Transverse colon (tissue), 4 donors: ENCODE data around the gene TRIM45. TPM values are rescaled to one million over a fixed set of nuclear protein-coding genes. Genes with fewer than 3 reads are reported as not detected.
"Not testable (repeated sequence)": the region's sequence is repeated elsewhere in the genome, so short reads cannot be mapped to it uniquely, and the experiment has no call there.

Source experiments
- DNase-seq: peaks from one replicate; pipeline ENCODE4 v3.0.0-alpha.2; 2019
- H3K27ac ChIP-seq, 4 donors: fragments of 200-600 bp; sonication (generic); 2 replicates each; pipeline ENCODE4 v1.5.1; 2016 to 2018; ENCODE audit warnings: inconsistent platforms in 4 of 4
- H3K27me3 ChIP-seq: fragments of 200-600 bp; sonication (generic); 2 replicates; pipeline ENCODE4 v1.5.1; 2017; ENCODE audit warnings: inconsistent platforms
- H3K36me3 ChIP-seq, 4 donors: fragments of 200-600 bp; sonication (generic); 2 replicates each; pipeline ENCODE4 v1.5.1; 2017 to 2019; ENCODE audit warnings: inconsistent platforms in 4 of 4
- H3K4me1 ChIP-seq, 4 donors: fragments of 200-600 bp; sonication (generic); 2 replicates each; pipeline ENCODE4 v1.5.1; 2017 to 2020; ENCODE audit warnings: inconsistent platforms in 4 of 4
- H3K4me3 ChIP-seq, 4 donors: fragments of 200-600 bp; sonication (generic); 1 replicate in 1 of 4; 2 replicates in 3 of 4; pipeline versions ENCODE4 v1.5.1 to v1.6.1; 2017 to 2019; ENCODE audit warnings: inconsistent platforms in 4 of 4
- H3K9me3 ChIP-seq, 2 donors: fragments of 200-600 bp; sonication (generic); 2 replicates each; pipeline ENCODE4 v1.5.1; 2017 to 2019; ENCODE audit warnings: inconsistent platforms in 2 of 2
- CTCF ChIP-seq, 5 experiments: fragments of 200-600 bp in 3 of 5; fragments of 450-650 bp in 2 of 5; sonication (generic) in 3 of 5; IDR thresholded peaks; 1 replicate in 2 of 5; 2 replicates in 3 of 5; pipeline ENCODE4 v1.5.1; 2016 to 2017; ENCODE audit warnings: antibody characterized with exemption in 5 of 5, inconsistent platforms in 3 of 5, mild to moderate bottlenecking in 2 of 5, moderate library complexity in 1 of 5
- EP300 ChIP-seq: sonication (generic); formaldehyde crosslinking; IDR thresholded peaks from one replicate; pipeline ENCODE4 v1.6.1; 2017; ENCODE audit warnings: antibody characterized with exemption, low read depth
- POLR2A ChIP-seq: fragments of 450-650 bp; IDR thresholded peaks from one replicate; pipeline ENCODE4 v1.6.1; 2016; ENCODE audit warnings: antibody characterized with exemption, mild to moderate bottlenecking, moderate library complexity
- POLR2AphosphoS5 ChIP-seq, 3 donors: sonication (generic); formaldehyde crosslinking; IDR thresholded peaks; one replicate each; pipeline ENCODE4 v1.6.1; 2016; ENCODE audit warnings: antibody characterized with exemption in 3 of 3
- WGBS, 2 donors: methylation state at CpG; one replicate each; pipeline ENCODE4 v1.1.5; 2018; ENCODE audit warnings: low coverage in 1 of 2; 5-methylcytosine and 5-hydroxymethylcytosine counted together
- in situ Hi-C, 4 donors: fragments of 200-750 bp; cut with MboI; loops; one replicate each; pipeline versions ENCODE4 v1.15.0 to v1.15.1; 2017; ENCODE audit warnings: low sequenced_read_pairs in 3 of 4, low pct_ligation_motif_present in 1 of 4, low pct_unique_long_range_greater_than_20kb in 1 of 4
- intact Hi-C: fragments of 100-400 bp; cut with DNase I; formaldehyde crosslinking; loops from one replicate; pipeline ENCODE4 v1.15.1; 2023; ENCODE audit warnings: low total_unique reads
- total RNA-seq, 4 donors: library from RNA; depleted of rRNA; stranded (reverse); fragments of >200 nt; gene quantifications; one replicate each; pipeline ENCODE4 v1.1.0, GENCODE V29; 2016

Gene TRIM45
- total RNA-seq, 4 donors from 2014 or later = 2.6 to 106 (median 3.1) TPM

- 48 to 100% methylated on average over 2 to 32 of the region's 32 CpGs for WGBS, 2 donors
- Histone ChIP-seq H3K4me1 (peaks cover 6 to 16% (median 13%) of the 10 kb centered on the region in 4 donors), H3K4me3 (peak overlapping the region; percentile 4 to 85 (median 68)), H3K9me3 (no peaks in the 10 kb centered on the region), H3K27me3 (peaks cover 6% of the 10 kb centered on the region), H3K27ac (peak overlapping the region; percentile 77 to 91 (median 86)), H3K36me3 (no peaks in the 10 kb centered on the region)
- no peak for TF ChIP-seq EP300
- no peak for TF ChIP-seq POLR2A
- no peak for TF ChIP-seq POLR2AphosphoS5 (IDR thresholded peaks at IDR 0.05)
- no peak for TF ChIP-seq CTCF (IDR thresholded peaks at IDR 0.05)
- no peak for DNase-seq
- in situ Hi-C loops (loop anchor here in 3 of 4 donors (10.0 to 25.0 kb wide), 3 partner anchors 58 to 790 kb away; partner anchors contain the start of gene TTF2 (in 2 of the 3)), intact Hi-C loops (no loop called here)
Observed at GRCh38 chr1:117122330-117123025, 929 bp upstream of the TRIM45 start.

DNA sequence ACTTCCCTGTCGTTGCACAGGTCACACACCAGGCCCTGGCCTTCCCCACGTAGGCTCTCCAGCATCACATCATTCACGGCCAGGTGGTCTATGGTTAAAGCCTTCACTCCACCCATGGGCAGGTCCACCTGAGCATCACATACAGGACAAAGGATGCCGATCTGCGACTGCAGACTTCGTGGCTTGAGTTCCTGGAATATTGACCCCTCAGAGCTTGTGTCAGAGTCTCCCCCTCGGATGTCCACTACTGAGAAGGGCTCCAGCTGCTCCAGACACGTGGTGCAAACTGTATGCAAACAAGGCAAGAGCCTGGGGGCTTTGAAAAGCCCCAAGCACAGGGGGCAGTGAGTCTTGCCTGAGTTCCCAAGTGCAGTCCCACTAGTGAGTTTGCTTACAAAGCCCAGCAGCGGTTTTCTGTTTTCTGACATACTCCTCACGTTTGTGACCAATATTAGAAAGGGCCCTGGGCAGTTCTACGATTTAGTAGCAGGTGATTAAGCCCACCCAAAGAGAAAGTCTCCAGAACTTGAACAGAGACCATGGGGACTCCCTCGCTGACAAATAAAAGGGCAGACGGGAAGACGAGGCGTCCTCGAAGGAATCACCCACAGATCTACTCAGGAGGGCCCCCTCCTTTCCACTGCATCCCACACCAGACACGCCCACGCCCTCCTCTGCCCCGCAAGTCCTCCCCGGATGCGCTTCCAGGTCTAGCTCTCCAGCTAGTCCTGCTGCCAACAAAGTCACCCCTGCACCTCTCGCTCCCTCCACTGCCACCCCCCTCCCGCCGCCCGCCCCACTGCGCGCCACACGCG, 568 bp downstream of the TRIM45 start:
- no peaks in the 10 kb centered on the region for H3K9me3 ChIP-seq

DNA sequence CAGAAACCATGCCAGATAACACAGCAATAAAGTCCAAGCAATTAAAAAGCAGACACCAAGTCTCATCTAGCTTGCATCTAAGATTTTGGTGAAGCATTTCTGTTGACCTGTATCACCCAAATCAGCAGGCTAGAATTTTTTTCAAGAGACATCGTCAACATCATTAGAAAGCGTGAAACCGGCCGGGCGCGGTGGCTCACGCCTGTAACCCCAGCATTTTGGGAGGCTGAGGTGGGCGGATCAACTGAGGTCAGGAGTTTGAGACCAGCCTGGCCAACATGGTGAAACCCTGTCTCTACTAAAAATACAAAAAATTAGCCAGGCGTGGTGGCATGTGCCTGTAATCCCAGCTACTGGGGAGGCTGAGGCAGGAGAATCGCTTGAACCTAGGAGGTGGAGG, 2.4 kb downstream of the TRIM45 start:
- not testable (repeated sequence) for H3K4me3 ChIP-seq

More for the DNA sequence above, 568 bp downstream of the TRIM45 start:
- WGBS, 2 donors = 17% methylated on average over 29 of the region's 29 CpGs; no CpG with 5 or more reads in 1 of the 2 donors
- peak overlapping the region; percentile 77 to 91 (median 86) for H3K27ac ChIP-seq
- no peak for DNase-seq
- in situ Hi-C loops = loop anchor here in 3 of 4 donors (10.0 to 25.0 kb wide), 3 partner anchors 56 to 791 kb away; partner anchors contain the start of gene TTF2 (in 2 of the 3)
- peaks cover 6% of the 10 kb centered on the region for H3K27me3 ChIP-seq
- peaks cover 6 to 16% (median 13%) of the 10 kb centered on the region in 4 donors for H3K4me1 ChIP-seq
- intact Hi-C loops = no loop called here
- H3K4me3 ChIP-seq = peak overlapping the region; percentile 46 to 85 (median 68)
- no peaks in the 10 kb centered on the region for H3K36me3 ChIP-seq
- TF ChIP-seq EP300 (no peak), POLR2AphosphoS5 (IDR thresholded peaks at IDR 0.05) (no peak), POLR2A (no peak), CTCF (IDR thresholded peaks at IDR 0.05) (no peak)

GRCh38 chr1:117118137-117118536, 3.4 kb downstream of the TRIM45 start:
- 65 to 80% methylated on average over 6 to 12 of the region's 12 CpGs for WGBS, 2 donors
- in situ Hi-C loops = loop anchor here in 1 of 4 donors (25.0 kb wide), 1 partner anchor 794 kb away; no protein-coding TSS in a partner anchor

More for the DNA sequence above, 2.4 kb downstream of the TRIM45 start:
- H3K27me3 ChIP-seq, H3K36me3 ChIP-seq, DNase-seq, H3K27ac ChIP-seq, intact Hi-C loops, H3K9me3 ChIP-seq: not testable (repeated sequence)
- 95 to 100% methylated on average over 2 to 10 of the region's 10 CpGs for WGBS, 2 donors
- peaks cover 6 to 16% (median 13%) of the 10 kb centered on the region in 4 donors for H3K4me1 ChIP-seq
- in situ Hi-C loops = loop anchor here in 1 of 4 donors (25.0 kb wide), 1 partner anchor 793 kb away; no protein-coding TSS in a partner anchor

More at GRCh38 chr1:117118137-117118536, 3.4 kb downstream of the TRIM45 start:
- H3K4me1 ChIP-seq = peaks cover 6 to 16% (median 13%) of the 10 kb centered on the region in 4 donors
- no peaks in the 10 kb centered on the region for H3K36me3 ChIP-seq
- no peak for DNase-seq
- H3K27ac ChIP-seq = no peak overlapping the region
- H3K4me3 ChIP-seq = no peak overlapping the region
- intact Hi-C loops = no loop called here
- no peaks in the 10 kb centered on the region for H3K9me3 ChIP-seq
- TF ChIP-seq POLR2A (no peak), CTCF (IDR thresholded peaks at IDR 0.05) (no peak), POLR2AphosphoS5 (IDR thresholded peaks at IDR 0.05) (no peak), EP300 (no peak)
- no peaks in the 10 kb centered on the region for H3K27me3 ChIP-seq
